Skeletal muscle cell (primary cell): ENCODE measurements around the gene GSK3A.

Experiments used
- DNase-seq: peaks from one replicate; pipeline ENCODE4 v3.0.0-alpha.2; 2010; ENCODE audit warnings: low read depth
- H3K4me3 ChIP-seq: 2 replicates; pipeline ENCODE4 v1.5.1; 2011; ENCODE audit warnings: low read depth, mild to moderate bottlenecking, control low read depth, low read length, moderate library complexity

The GSK3A gene

GRCh38 chr19:42251572-42252358 is 9.4 kb upstream of the GSK3A start:
- DNase-seq: no peak
- H3K4me3 ChIP-seq: peak overlapping the region; percentile 99

- peak overlapping the region; percentile 99 for H3K4me3 ChIP-seq
- DNase-seq: no peak
Measured at GRCh38 chr19:42250666-42251531, 8.5 kb upstream of the GSK3A start.

- DNase-seq: no peak
Measured at GRCh38 chr19:42250183-42250665, 7.8 kb upstream of the GSK3A start.

GRCh38 chr19:42249769-42250168 is 7.4 kb upstream of the GSK3A start:
- DNase-seq: no peak
- no peak overlapping the region for H3K4me3 ChIP-seq

More at GRCh38 chr19:42250183-42250665, 7.8 kb upstream of the GSK3A start:
- H3K4me3 ChIP-seq: no peak overlapping the region

GRCh38 chr19:42249149-42249750 is 6.8 kb upstream of the GSK3A start:
- H3K4me3 ChIP-seq: no peak overlapping the region
- no peak for DNase-seq

GRCh38 chr19:42248270-42249148 is 6.1 kb upstream of the GSK3A start:
- H3K4me3 ChIP-seq: no peak overlapping the region
- no peak for DNase-seq

GRCh38 chr19:42247640-42248199 is 5.3 kb upstream of the GSK3A start:
- H3K4me3 ChIP-seq: no peak overlapping the region
- no peak for DNase-seq

- no peak overlapping the region for H3K4me3 ChIP-seq
- DNase-seq: no peak
Measured at GRCh38 chr19:42246922-42247639, 4.7 kb upstream of the GSK3A start.

- H3K4me3 ChIP-seq: no peak overlapping the region
- no peak for DNase-seq
Measured at GRCh38 chr19:42246143-42246921, 3.9 kb upstream of the GSK3A start.

GRCh38 chr19:42245231-42245630 is 2.8 kb upstream of the GSK3A start:
- no peak overlapping the region for H3K4me3 ChIP-seq
- DNase-seq: no peak

- peak; percentile 79 for DNase-seq
- peak overlapping the region; percentile 68 for H3K4me3 ChIP-seq
Measured at GRCh38 chr19:42244347-42245220, 2.2 kb upstream of the GSK3A start.

- peak overlapping the region; percentile 69 for H3K4me3 ChIP-seq
- no peak for DNase-seq
Measured at GRCh38 chr19:42242069-42242511, 312 bp downstream of the GSK3A start.

GRCh38 chr19:42241279-42241678 is 1.1 kb downstream of the GSK3A start:
- peak overlapping the region; percentile 69 for H3K4me3 ChIP-seq
- no peak for DNase-seq

- no peak for DNase-seq
- H3K4me3 ChIP-seq: no peak overlapping the region
Measured at GRCh38 chr19:42239544-42240220, 2.7 kb downstream of the GSK3A start.

GRCh38 chr19:42235181-42235580 is 7.2 kb downstream of the GSK3A start:
- H3K4me3 ChIP-seq: no peak overlapping the region
- DNase-seq: no peak

GRCh38 chr19:42234364-42234763 is 8.0 kb downstream of the GSK3A start:
- no peak overlapping the region for H3K4me3 ChIP-seq
- DNase-seq: no peak
